Measurements from ENCODE around the gene CACNA1E.

GRCh38 chr1:181608386-181608785, 125.1 kb downstream of the CACNA1E start:
- TF ChIP-seq CTCF (IDR thresholded peaks at IDR 0.05; ENCODE audit: poor library complexity) (no peak), EZH2phosphoT487 (IDR thresholded peaks at IDR 0.05; ENCODE audit: low read depth, severe bottlenecking, unreplicated experiment) (no peak)

Measured in hepatocyte (in vitro differentiated cells).